Kidney (tissue), 14 donors: Measurements from ENCODE around the gene TMCC1. TPM values are rescaled to one million over a fixed set of nuclear protein-coding genes. Genes with fewer than 3 reads are reported as not detected.

Experiments used
- DNase-seq, 5 donors: peaks; one replicate each; pipeline ENCODE4 v3.0.0-alpha.2; 2013 to 2020
- FAIRE-seq: peaks from 2 replicates; lab custom pipeline; 2012; peaks lifted over from hg19 to GRCh38; lab: Jason Lieb, UNC
- H3K27ac ChIP-seq, 2 donors: one replicate each; pipeline ENCODE4 v1.7.0; 2013; ENCODE audit warnings: low read depth in 2 of 2, low read length in 2 of 2, inconsistent platforms in 1 of 2
- H3K27me3 ChIP-seq: one replicate; pipeline ENCODE4 v1.7.1; 2013; ENCODE audit warnings: low read length, inconsistent platforms; ENCODE audit not compliant: control insufficient read depth, insufficient read depth
- H3K36me3 ChIP-seq, 3 donors: one replicate each; pipeline versions ENCODE4 v1.7.0 to v1.7.1; 2013; ENCODE audit warnings: low read length in 3 of 3, control low read depth in 1 of 3, inconsistent platforms in 1 of 3; ENCODE audit not compliant: insufficient read depth in 3 of 3, control insufficient read depth in 2 of 3
- H3K4me1 ChIP-seq, 3 donors: one replicate each; pipeline versions ENCODE4 v1.7.0 to v1.7.1; 2013; ENCODE audit warnings: low read length in 3 of 3, inconsistent platforms in 1 of 3, low read depth in 1 of 3; ENCODE audit not compliant: control insufficient read depth in 2 of 3, insufficient read depth in 2 of 3
- H3K4me3 ChIP-seq, 3 donors: one replicate each; pipeline versions ENCODE4 v1.7.0 to v1.8.1; 2013; ENCODE audit warnings: low read length in 3 of 3, control low read depth in 1 of 3, inconsistent platforms in 1 of 3
- H3K9ac ChIP-seq, 3 donors: one replicate each; pipeline versions ENCODE4 v1.7.0 to v1.7.1; 2013; ENCODE audit warnings: low read length in 3 of 3, control low read depth in 1 of 3, inconsistent platforms in 1 of 3
- H3K9me3 ChIP-seq, 3 donors: one replicate each; pipeline versions ENCODE4 v1.7.0 to v1.7.1; 2013; ENCODE audit warnings: low read length in 3 of 3, control low read depth in 1 of 3, inconsistent platforms in 1 of 3; ENCODE audit not compliant: control insufficient read depth in 2 of 3, insufficient read depth in 1 of 3
- intact Hi-C: fragments of 100-400 bp; cut with DNase I; formaldehyde crosslinking; loops from one replicate; pipeline ENCODE4 v1.11.1; 2022
- polyA plus RNA-seq: library from polyadenylated mRNA; stranded (reverse); fragments of 350-450 nt; fragmentation: Illumina TruSeq; extraction: RNeasy Lipid Tissue Mini Kit (QIAGEN cat#74804); gene quantifications from one replicate; pipeline ENCODE4 v1.2.3, GENCODE V29; 2014; ENCODE audit warnings: low read depth, low replicate concordance; ENCODE audit not compliant: insufficient read depth
- total RNA-seq: library from RNA; stranded (reverse); fragmentation: NEBNext Ultra II Directional; extraction: Animal tissue kit (Norgen Biotek cat#: 25700); gene quantifications from one replicate; pipeline ENCODE4 v1.2.1, GENCODE V29; 2021
- TF ChIP-seq, protein P1 (sequence below): IDR thresholded peaks from 3 replicates; pipeline ENCODE4 v1.5.1; 2012; ENCODE audit warnings: mild to moderate bottlenecking, moderate library complexity, borderline replicate concordance; ENCODE audit not compliant: insufficient read depth; ENCODE audit errors: extremely low read depth
- donor health status: control.
- donor health status: control.
- donor health status: control.
- donor health status: control.
- donor health status: control.
- donor health status: DM: yes; HTN: yes; CAD: no.
- donor health status: Normal renal cell carcinoma (clear cell type).

TMCC1 gene
- total and polyA plus RNA-seq, 2 donors from 2014 or later = 8.4 to 42.4 TPM

DNA sequence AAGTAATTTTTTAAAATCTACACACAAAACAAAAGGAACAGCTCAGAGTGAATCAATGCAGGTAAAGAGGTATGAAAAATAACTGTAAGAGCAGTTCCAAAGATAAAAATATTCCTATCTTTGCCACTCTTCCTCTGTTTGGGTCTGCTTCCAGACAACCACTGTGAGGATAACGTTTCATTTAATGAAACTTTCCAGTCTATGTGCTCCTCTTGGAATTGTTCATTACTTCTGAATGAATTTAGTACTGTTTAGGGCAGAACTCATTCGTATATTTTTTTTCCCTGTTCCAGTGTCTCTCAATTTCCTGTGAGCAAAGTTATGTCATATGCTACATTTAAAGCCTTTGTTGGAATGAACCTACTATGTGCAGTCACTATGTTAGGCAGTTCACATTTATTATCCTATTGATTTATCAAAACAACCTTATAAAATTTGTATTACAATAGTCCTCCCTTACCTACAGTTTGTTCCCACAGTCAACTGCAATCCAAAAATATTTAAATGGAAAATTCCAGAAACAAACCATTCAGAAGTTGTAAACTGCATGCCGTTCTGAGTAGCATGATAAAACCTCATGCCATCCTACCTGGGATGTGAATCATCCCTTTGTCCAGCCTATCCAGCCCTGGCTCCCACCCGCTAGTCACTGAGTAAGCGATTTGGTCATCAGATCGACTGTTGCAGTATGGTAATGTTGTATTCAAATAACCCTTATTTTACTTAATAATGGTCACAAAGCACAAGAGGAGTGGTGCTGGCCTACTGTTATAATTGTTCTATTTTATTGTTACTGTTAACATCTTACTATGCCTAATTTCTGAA is 98.1 kb downstream of the TMCC1 start:
- DNase-seq = no peak
- Histone ChIP-seq H3K4me3 (no peak overlapping the region), H3K36me3 (no peaks in the 10 kb centered on the region), H3K4me1 (peaks cover 0 to 8% (median 0%) of the 10 kb centered on the region in 3 donors), H3K9ac (no peak overlapping the region), H3K27me3 (no peaks in the 10 kb centered on the region), H3K27ac (no peak overlapping the region), H3K9me3 (no peaks in the 10 kb centered on the region)
- no peak for FAIRE-seq
- TF ChIP-seq, protein P1, sequence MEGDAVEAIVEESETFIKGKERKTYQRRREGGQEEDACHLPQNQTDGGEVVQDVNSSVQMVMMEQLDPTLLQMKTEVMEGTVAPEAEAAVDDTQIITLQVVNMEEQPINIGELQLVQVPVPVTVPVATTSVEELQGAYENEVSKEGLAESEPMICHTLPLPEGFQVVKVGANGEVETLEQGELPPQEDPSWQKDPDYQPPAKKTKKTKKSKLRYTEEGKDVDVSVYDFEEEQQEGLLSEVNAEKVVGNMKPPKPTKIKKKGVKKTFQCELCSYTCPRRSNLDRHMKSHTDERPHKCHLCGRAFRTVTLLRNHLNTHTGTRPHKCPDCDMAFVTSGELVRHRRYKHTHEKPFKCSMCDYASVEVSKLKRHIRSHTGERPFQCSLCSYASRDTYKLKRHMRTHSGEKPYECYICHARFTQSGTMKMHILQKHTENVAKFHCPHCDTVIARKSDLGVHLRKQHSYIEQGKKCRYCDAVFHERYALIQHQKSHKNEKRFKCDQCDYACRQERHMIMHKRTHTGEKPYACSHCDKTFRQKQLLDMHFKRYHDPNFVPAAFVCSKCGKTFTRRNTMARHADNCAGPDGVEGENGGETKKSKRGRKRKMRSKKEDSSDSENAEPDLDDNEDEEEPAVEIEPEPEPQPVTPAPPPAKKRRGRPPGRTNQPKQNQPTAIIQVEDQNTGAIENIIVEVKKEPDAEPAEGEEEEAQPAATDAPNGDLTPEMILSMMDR = no peak
- intact Hi-C loops = no loop called here

DNA sequence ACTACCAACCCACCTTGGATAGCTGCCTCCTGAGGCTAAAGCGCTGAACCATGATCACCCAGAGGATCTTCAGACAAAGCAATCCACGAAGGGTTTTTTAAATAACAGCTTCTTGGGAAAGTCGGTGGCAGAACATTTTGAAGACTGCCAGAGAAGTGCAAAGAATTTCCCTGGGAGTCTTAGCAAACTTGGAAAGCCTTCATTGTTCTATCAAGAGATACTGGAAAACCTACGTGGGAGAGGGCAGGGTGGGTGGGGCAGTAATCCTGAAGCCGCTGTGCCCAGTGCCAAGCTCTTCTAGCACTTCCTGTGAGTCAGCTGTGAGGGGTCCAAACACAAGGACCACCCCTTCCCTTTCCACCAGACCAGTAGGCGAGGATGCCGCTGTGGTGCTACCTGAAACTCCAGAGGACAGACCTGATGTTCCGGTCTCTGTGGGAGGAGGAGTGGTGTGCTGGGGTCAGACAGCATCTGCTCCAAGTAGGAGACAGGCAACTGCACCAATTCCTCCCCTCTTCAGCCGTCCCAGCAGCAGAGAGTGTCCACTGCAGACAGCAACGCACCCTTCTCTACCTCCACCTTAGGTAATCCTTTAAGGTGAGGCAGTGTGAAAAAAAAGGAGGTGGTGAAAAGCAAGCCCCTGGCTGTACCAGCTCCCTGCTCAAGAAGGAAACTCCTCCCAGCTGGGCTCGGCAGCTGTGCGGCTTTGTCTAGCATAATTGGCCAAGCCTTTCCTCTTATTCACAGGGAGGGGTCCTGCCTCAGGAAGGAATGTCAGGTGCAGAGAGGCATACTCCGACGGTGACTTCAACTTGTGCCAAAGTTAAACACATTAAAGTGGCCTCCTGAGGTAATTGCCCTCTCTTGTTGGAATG is 99.0 kb downstream of the TMCC1 start:
- DNase-seq = peak; percentile 79 to 90 (median 89)
- TF ChIP-seq, protein P1 = no peak
- H3K4me1 ChIP-seq = peaks cover 0 to 8% (median 0%) of the 10 kb centered on the region in 3 donors
- H3K27ac ChIP-seq = no peak overlapping the region
- peak overlapping the region in 2 of 3 donors; percentile 8 to 34 for H3K4me3 ChIP-seq
- no peak overlapping the region for H3K9ac ChIP-seq
- H3K27me3 ChIP-seq = no peaks in the 10 kb centered on the region
- intact Hi-C loops = no loop called here
- H3K36me3 ChIP-seq = no peaks in the 10 kb centered on the region
- FAIRE-seq = no peak
- no peaks in the 10 kb centered on the region for H3K9me3 ChIP-seq

DNA sequence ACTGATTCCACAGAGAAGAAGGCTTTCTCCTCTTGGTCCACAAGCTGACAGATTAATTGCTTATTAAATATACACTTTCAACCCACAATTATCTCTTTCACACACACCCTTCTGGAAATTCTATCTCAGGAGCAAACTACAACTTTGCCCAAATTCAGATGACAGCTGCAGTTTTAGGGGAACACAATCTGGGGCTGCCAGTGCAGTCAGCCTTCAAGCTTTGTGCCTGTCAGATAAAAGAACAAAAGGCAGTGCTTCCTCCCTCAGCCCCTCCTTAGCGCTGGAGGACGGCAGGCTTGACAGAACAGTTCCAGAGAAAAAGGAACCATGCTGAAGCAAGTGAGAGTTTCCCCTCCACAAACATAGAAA is 99.6 kb downstream of the TMCC1 start:
- DNase-seq = peak in 4 of 5 donors; percentile 26 to 65 (median 47)
- Histone ChIP-seq H3K9me3 (no peaks in the 10 kb centered on the region), H3K4me1 (peaks cover 0 to 8% (median 0%) of the 10 kb centered on the region in 3 donors), H3K4me3 (no peak overlapping the region), H3K27ac (no peak overlapping the region), H3K36me3 (no peaks in the 10 kb centered on the region), H3K27me3 (no peaks in the 10 kb centered on the region), H3K9ac (no peak overlapping the region)
- TF ChIP-seq, protein P1 = no peak
- intact Hi-C loops = no loop called here
- no peak for FAIRE-seq
